Liver (tissue), 3 donors: ENCODE measurements around the gene LHFPL6.

Experiments used
- ATF3 ChIP-seq: IDR thresholded peaks from 2 replicates; pipeline ENCODE4 v1.6.1; 2016; ENCODE audit warnings: antibody characterized with exemption
- CTCF ChIP-seq: fragments of 150-350 bp; IDR thresholded peaks from 2 replicates; pipeline ENCODE4 v1.5.1; 2017; ENCODE audit warnings: improper control_type of control experiment, low read depth, low read length; ENCODE audit not compliant: missing input control
- FOXA1 ChIP-seq: IDR thresholded peaks from 2 replicates; pipeline ENCODE4 v1.6.1; 2016; ENCODE audit warnings: antibody characterized with exemption
- MAX ChIP-seq: IDR thresholded peaks from 2 replicates; pipeline ENCODE4 v1.6.1; 2016; ENCODE audit warnings: antibody characterized with exemption
- donor health status: healthy.
- donor health status: healthy.

GRCh38 chr13:39561971-39562370, 41.0 kb downstream of the LHFPL6 start:
- TF ChIP-seq CTCF = no peak
- no peak for TF ChIP-seq FOXA1
- TF ChIP-seq ATF3 = no peak
- TF ChIP-seq MAX = no peak
